GM11168 (cell line): Measurements from ENCODE around the gene PRLH.
"Not testable (repeated sequence)": the region's sequence is repeated elsewhere in the genome, so short reads cannot be mapped to it uniquely, and the experiment has no call there.

ENCODE experiments used
- in situ Hi-C: fragments of 300-500 bp; cut with MboI; formaldehyde crosslinking; loops from one replicate; pipeline ENCODE4 v1.12.0; 2022; ENCODE audit warnings: low sequenced_read_pairs; ENCODE audit not compliant: unreplicated experiment

Gene PRLH

GRCh38 chr2:237596520-237597195 lies 30.3 kb downstream of the PRLH start:
- in situ Hi-C loops = no loop called here

GRCh38 chr2:237597196-237598145 lies 31.1 kb downstream of the PRLH start:
- in situ Hi-C loops = no loop called here

DNA sequence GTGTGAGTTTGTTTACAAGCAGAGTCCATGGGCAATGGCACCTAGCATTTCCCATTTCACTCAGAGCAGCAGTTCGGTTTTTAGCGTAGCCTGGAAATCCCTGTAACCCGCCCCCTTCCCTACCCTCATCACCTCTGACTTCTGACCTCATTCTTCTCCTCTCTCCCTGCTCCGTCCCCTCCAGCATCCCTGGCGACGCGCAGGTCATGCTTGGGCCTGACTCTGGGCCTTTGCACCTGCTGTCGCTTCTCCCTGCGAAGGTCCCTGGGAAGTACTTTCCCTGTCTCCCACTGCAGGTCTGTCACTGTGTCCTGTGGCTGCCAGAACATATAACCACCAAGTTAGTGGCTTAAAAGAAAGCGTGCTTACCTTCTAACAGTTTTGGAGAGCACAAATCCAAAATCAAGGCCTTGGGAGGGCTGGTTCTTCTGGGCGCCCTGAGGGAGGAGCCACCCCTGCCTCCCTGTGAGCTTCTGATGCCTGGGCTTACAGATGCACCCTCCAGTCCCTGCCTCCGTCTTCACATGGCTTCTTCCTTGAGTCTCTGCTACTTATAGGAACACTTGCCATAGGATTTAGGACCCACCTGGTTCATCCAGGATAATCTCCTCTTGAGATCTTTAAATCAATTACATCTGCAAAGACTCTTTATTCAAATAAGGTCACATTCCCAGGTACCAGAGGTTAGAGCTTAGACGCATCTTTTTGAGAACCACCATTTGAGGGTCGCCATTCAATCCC lies 32.3 kb downstream of the PRLH start:
- in situ Hi-C loops = no loop called here

- in situ Hi-C loops = no loop called here
Measured at GRCh38 chr2:237599465-237600110, 33.2 kb downstream of the PRLH start.

- in situ Hi-C loops = no loop called here
Measured at GRCh38 chr2:237600205-237600846, 34.0 kb downstream of the PRLH start.

DNA sequence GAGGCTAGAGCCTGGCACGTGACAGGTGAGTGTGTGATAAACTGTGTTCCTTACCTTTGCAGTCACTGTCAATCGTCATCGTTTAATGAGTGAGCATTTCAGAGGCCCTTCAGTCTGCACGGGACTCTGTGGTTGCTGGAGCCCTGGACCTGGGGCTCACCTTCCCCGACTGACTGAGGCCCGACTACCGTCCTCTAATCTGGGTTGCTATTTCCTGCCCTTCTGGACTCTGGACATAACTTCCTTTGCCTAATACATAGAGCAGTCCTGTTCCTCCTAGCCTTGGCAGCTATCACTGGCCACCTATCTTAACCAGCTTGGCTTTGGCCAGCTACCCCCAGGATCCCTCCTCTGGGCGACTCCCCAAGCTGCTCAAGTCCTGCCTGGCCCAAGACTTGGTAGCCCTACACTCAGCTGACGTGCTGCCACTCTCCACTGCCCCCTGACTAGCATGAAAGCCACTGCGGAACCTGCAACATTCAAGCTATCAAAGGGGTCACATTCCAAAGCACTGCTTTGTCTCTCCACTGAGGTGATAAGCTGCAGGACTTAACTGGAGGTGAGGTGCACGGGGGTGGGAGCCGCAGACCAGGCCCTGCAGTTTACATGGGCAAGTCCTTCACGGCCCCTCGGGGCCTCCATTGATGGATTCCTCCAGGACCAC lies 35.2 kb downstream of the PRLH start:
- in situ Hi-C loops = no loop called here

GRCh38 chr2:237602409-237602808 lies 36.0 kb downstream of the PRLH start:
- in situ Hi-C loops = no loop called here

GRCh38 chr2:237603049-237603717 lies 36.8 kb downstream of the PRLH start:
- in situ Hi-C loops = no loop called here

- in situ Hi-C loops = no loop called here
Measured at GRCh38 chr2:237603718-237604362, 37.5 kb downstream of the PRLH start.

GRCh38 chr2:237604391-237604790 lies 38.0 kb downstream of the PRLH start:
- in situ Hi-C loops = no loop called here

- in situ Hi-C loops = no loop called here
Measured at GRCh38 chr2:237604960-237605359, 38.6 kb downstream of the PRLH start.

- in situ Hi-C loops = not testable (repeated sequence)
Measured at GRCh38 chr2:237606522-237606921, 40.1 kb downstream of the PRLH start.

GRCh38 chr2:237612527-237613357 lies 46.4 kb downstream of the PRLH start:
- in situ Hi-C loops = no loop called here

DNA sequence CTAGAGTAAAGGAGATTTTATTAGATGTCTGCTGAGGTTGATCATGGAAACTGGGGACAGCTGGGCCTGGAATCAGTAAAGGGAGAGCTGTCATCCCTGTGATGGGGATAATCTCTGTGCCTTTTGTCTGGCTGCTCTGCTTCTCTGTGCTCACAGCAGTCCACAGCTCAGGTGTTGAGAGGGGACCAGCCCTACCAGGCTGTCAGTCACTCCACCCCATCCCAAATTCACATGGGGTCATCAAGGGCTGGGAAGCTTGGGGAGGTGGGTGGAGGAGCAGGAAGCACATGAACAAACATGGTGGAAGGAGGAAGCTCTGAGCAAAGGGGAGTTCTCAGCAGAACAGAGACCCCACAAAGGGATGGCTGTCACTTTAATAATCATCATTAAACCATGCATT lies 47.3 kb downstream of the PRLH start:
- in situ Hi-C loops = no loop called here

- in situ Hi-C loops = no loop called here
Measured at GRCh38 chr2:237614151-237614720, 47.9 kb downstream of the PRLH start.

- in situ Hi-C loops = no loop called here
Measured at GRCh38 chr2:237615631-237616249, 49.4 kb downstream of the PRLH start.

GRCh38 chr2:237616373-237616733 lies 50.0 kb downstream of the PRLH start:
- in situ Hi-C loops = no loop called here
